GM19397 (cell line): Measurements from ENCODE around the gene ETV3.

Experiments used
- ATAC-seq: cut with Tn5 transposase; IDR thresholded peaks from one replicate; pipeline ENCODE4 v1.9.1; 2021; ENCODE audit warnings: mild to moderate bottlenecking, moderate library complexity; ENCODE audit not compliant: unreplicated experiment

Gene ETV3

GRCh38 chr1:157162345-157162744 lies 24.1 kb upstream of the ETV3 start:
- no peak for ATAC-seq

GRCh38 chr1:157161901-157162300 lies 23.7 kb upstream of the ETV3 start:
- no peak for ATAC-seq

- ATAC-seq, result no peak
Measured at GRCh38 chr1:157158967-157159366, 20.8 kb upstream of the ETV3 start.

- no peak for ATAC-seq
Measured at GRCh38 chr1:157157501-157158190, 19.5 kb upstream of the ETV3 start.

- ATAC-seq, result no peak
Measured at GRCh38 chr1:157156058-157156541, 17.9 kb upstream of the ETV3 start.

- ATAC-seq, result no peak
Measured at GRCh38 chr1:157155658-157156057, 17.5 kb upstream of the ETV3 start.

GRCh38 chr1:157154940-157155514 lies 16.8 kb upstream of the ETV3 start:
- ATAC-seq, result no peak

GRCh38 chr1:157154291-157154690 lies 16.1 kb upstream of the ETV3 start:
- ATAC-seq, result no peak

GRCh38 chr1:157153746-157154145 lies 15.6 kb upstream of the ETV3 start:
- ATAC-seq, result no peak

- ATAC-seq, result no peak
Measured at GRCh38 chr1:157152510-157152909, 14.3 kb upstream of the ETV3 start.

GRCh38 chr1:157151506-157151905 lies 13.3 kb upstream of the ETV3 start:
- no peak for ATAC-seq

GRCh38 chr1:157151073-157151472 lies 12.9 kb upstream of the ETV3 start:
- ATAC-seq, result no peak

GRCh38 chr1:157150631-157151030 lies 12.4 kb upstream of the ETV3 start:
- ATAC-seq, result no peak

GRCh38 chr1:157147906-157148700 lies 9.9 kb upstream of the ETV3 start:
- ATAC-seq, result no peak

- no peak for ATAC-seq
Measured at GRCh38 chr1:157147037-157147436, 8.8 kb upstream of the ETV3 start.

- no peak for ATAC-seq
Measured at GRCh38 chr1:157146244-157146643, 8.0 kb upstream of the ETV3 start.

- ATAC-seq, result no peak
Measured at GRCh38 chr1:157145076-157145475, 6.9 kb upstream of the ETV3 start.

- ATAC-seq, result no peak
Measured at GRCh38 chr1:157144509-157144908, 6.3 kb upstream of the ETV3 start.

- no peak for ATAC-seq
Measured at GRCh38 chr1:157142765-157143423, 4.7 kb upstream of the ETV3 start.

GRCh38 chr1:157142201-157142600 lies 4.0 kb upstream of the ETV3 start:
- no peak for ATAC-seq

- no peak for ATAC-seq
Measured at GRCh38 chr1:157141212-157141855, 3.1 kb upstream of the ETV3 start.
